GM23338 (cell line): Measurements from ENCODE around the gene ERP44.

Experiments used
- CREB1 ChIP-seq: fragments of 250-450 bp; sonication (Bioruptor Pico); IDR thresholded peaks from 2 replicates; pipeline ENCODE4 v1.5.0; 2020; ENCODE audit warnings: low read depth, mild to moderate bottlenecking, moderate library complexity
- EZH2 ChIP-seq: fragments of 200-600 bp; sonication (generic); IDR thresholded peaks from one replicate; pipeline ENCODE4 v1.8.0; 2017; ENCODE audit warnings: antibody characterized with exemption, mild to moderate bottlenecking, low read depth; ENCODE audit not compliant: unreplicated experiment
- EZH2phosphoT487 ChIP-seq: fragments of 200-600 bp; sonication (generic); IDR thresholded peaks from one replicate; pipeline ENCODE4 v1.8.1; 2018; ENCODE audit warnings: antibody characterized with exemption; ENCODE audit not compliant: unreplicated experiment
- JUNB ChIP-seq: IDR thresholded peaks from one replicate; pipeline ENCODE4 v1.6.1; 2016; ENCODE audit warnings: antibody characterized with exemption; ENCODE audit not compliant: unreplicated experiment
- NANOG ChIP-seq: IDR thresholded peaks from 2 replicates; pipeline ENCODE4 v1.6.1; 2016; ENCODE audit warnings: antibody characterized with exemption, borderline replicate concordance
- POLR2AphosphoS5 ChIP-seq: IDR thresholded peaks from 2 replicates; pipeline ENCODE4 v1.6.1; 2016; ENCODE audit warnings: antibody characterized with exemption, low read depth
- TF ChIP-seq, protein P1 (sequence below): IDR thresholded peaks from one replicate; pipeline ENCODE4 v1.6.1; 2018; ENCODE audit warnings: antibody characterized with exemption; ENCODE audit not compliant: unreplicated experiment
- TF ChIP-seq, protein P2 (sequence below), 2 experiments: fragments of 200-600 bp in 1 of 2; sonication (generic) in 1 of 2; conservative IDR thresholded peaks; 2 replicates each; pipeline versions ENCODE4 v1.5.1 to v1.6.1; 2016 to 2017; ENCODE audit warnings: antibody characterized with exemption in 2 of 2, low read depth in 2 of 2, mild to moderate bottlenecking in 2 of 2, moderate library complexity in 1 of 2
- TF ChIP-seq, protein P3 (sequence below): IDR thresholded peaks from 2 replicates; pipeline ENCODE4 v1.6.1; 2016; ENCODE audit warnings: antibody characterized with exemption
- TF ChIP-seq, protein P4 (sequence below): fragments of 250-450 bp; sonication (Bioruptor Pico); IDR thresholded peaks from 2 replicates; pipeline ENCODE4 v1.5.0; 2020; ENCODE audit warnings: mild to moderate bottlenecking, moderate library complexity

DNA sequence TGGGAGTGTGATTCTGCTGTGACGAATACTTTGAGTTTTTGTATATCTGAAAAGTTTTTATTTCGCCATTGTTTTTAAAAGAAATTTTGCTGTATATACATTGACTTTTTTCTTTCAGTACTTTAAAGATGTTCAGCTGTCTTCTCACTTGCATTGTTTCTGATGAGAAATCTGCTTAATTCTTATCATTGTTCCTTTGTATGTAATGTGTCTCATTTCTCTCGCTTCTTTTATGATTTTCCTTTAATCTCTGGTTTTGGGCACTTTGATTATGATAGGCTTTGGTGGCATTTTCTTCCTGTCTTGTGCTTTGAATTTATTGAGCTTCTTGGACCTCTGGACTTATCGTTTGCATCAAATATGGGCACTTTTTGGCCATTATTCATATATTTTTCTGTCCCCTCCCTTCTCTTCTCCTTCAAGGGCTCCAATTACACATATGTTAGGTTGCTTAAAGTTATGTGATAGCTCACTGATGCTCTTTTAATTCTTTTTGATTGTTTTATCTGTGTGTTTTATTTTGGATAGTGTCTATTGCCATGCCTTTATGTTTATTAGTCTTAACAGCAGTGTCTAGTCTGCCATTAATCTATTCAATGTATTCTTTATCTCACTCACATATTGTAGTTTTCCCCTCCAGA lies 161.7 kb downstream of the ERP44 start:
- TF ChIP-seq, protein P1, sequence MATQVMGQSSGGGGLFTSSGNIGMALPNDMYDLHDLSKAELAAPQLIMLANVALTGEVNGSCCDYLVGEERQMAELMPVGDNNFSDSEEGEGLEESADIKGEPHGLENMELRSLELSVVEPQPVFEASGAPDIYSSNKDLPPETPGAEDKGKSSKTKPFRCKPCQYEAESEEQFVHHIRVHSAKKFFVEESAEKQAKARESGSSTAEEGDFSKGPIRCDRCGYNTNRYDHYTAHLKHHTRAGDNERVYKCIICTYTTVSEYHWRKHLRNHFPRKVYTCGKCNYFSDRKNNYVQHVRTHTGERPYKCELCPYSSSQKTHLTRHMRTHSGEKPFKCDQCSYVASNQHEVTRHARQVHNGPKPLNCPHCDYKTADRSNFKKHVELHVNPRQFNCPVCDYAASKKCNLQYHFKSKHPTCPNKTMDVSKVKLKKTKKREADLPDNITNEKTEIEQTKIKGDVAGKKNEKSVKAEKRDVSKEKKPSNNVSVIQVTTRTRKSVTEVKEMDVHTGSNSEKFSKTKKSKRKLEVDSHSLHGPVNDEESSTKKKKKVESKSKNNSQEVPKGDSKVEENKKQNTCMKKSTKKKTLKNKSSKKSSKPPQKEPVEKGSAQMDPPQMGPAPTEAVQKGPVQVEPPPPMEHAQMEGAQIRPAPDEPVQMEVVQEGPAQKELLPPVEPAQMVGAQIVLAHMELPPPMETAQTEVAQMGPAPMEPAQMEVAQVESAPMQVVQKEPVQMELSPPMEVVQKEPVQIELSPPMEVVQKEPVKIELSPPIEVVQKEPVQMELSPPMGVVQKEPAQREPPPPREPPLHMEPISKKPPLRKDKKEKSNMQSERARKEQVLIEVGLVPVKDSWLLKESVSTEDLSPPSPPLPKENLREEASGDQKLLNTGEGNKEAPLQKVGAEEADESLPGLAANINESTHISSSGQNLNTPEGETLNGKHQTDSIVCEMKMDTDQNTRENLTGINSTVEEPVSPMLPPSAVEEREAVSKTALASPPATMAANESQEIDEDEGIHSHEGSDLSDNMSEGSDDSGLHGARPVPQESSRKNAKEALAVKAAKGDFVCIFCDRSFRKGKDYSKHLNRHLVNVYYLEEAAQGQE: no peak
- TF ChIP-seq, protein P2, sequence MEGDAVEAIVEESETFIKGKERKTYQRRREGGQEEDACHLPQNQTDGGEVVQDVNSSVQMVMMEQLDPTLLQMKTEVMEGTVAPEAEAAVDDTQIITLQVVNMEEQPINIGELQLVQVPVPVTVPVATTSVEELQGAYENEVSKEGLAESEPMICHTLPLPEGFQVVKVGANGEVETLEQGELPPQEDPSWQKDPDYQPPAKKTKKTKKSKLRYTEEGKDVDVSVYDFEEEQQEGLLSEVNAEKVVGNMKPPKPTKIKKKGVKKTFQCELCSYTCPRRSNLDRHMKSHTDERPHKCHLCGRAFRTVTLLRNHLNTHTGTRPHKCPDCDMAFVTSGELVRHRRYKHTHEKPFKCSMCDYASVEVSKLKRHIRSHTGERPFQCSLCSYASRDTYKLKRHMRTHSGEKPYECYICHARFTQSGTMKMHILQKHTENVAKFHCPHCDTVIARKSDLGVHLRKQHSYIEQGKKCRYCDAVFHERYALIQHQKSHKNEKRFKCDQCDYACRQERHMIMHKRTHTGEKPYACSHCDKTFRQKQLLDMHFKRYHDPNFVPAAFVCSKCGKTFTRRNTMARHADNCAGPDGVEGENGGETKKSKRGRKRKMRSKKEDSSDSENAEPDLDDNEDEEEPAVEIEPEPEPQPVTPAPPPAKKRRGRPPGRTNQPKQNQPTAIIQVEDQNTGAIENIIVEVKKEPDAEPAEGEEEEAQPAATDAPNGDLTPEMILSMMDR (conservative IDR thresholded peaks at IDR 0.05; ENCODE audit: low read depth in 2 of 2): no peak
- TF ChIP-seq JUNB (no peak), EZH2 (no peak), NANOG (no peak), POLR2AphosphoS5 (no peak), EZH2phosphoT487 (no peak), CREB1 (CRISPR knock-in tag) (no peak)
- TF ChIP-seq, protein P3, sequence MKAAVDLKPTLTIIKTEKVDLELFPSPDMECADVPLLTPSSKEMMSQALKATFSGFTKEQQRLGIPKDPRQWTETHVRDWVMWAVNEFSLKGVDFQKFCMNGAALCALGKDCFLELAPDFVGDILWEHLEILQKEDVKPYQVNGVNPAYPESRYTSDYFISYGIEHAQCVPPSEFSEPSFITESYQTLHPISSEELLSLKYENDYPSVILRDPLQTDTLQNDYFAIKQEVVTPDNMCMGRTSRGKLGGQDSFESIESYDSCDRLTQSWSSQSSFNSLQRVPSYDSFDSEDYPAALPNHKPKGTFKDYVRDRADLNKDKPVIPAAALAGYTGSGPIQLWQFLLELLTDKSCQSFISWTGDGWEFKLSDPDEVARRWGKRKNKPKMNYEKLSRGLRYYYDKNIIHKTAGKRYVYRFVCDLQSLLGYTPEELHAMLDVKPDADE: no peak
- TF ChIP-seq, protein P4, sequence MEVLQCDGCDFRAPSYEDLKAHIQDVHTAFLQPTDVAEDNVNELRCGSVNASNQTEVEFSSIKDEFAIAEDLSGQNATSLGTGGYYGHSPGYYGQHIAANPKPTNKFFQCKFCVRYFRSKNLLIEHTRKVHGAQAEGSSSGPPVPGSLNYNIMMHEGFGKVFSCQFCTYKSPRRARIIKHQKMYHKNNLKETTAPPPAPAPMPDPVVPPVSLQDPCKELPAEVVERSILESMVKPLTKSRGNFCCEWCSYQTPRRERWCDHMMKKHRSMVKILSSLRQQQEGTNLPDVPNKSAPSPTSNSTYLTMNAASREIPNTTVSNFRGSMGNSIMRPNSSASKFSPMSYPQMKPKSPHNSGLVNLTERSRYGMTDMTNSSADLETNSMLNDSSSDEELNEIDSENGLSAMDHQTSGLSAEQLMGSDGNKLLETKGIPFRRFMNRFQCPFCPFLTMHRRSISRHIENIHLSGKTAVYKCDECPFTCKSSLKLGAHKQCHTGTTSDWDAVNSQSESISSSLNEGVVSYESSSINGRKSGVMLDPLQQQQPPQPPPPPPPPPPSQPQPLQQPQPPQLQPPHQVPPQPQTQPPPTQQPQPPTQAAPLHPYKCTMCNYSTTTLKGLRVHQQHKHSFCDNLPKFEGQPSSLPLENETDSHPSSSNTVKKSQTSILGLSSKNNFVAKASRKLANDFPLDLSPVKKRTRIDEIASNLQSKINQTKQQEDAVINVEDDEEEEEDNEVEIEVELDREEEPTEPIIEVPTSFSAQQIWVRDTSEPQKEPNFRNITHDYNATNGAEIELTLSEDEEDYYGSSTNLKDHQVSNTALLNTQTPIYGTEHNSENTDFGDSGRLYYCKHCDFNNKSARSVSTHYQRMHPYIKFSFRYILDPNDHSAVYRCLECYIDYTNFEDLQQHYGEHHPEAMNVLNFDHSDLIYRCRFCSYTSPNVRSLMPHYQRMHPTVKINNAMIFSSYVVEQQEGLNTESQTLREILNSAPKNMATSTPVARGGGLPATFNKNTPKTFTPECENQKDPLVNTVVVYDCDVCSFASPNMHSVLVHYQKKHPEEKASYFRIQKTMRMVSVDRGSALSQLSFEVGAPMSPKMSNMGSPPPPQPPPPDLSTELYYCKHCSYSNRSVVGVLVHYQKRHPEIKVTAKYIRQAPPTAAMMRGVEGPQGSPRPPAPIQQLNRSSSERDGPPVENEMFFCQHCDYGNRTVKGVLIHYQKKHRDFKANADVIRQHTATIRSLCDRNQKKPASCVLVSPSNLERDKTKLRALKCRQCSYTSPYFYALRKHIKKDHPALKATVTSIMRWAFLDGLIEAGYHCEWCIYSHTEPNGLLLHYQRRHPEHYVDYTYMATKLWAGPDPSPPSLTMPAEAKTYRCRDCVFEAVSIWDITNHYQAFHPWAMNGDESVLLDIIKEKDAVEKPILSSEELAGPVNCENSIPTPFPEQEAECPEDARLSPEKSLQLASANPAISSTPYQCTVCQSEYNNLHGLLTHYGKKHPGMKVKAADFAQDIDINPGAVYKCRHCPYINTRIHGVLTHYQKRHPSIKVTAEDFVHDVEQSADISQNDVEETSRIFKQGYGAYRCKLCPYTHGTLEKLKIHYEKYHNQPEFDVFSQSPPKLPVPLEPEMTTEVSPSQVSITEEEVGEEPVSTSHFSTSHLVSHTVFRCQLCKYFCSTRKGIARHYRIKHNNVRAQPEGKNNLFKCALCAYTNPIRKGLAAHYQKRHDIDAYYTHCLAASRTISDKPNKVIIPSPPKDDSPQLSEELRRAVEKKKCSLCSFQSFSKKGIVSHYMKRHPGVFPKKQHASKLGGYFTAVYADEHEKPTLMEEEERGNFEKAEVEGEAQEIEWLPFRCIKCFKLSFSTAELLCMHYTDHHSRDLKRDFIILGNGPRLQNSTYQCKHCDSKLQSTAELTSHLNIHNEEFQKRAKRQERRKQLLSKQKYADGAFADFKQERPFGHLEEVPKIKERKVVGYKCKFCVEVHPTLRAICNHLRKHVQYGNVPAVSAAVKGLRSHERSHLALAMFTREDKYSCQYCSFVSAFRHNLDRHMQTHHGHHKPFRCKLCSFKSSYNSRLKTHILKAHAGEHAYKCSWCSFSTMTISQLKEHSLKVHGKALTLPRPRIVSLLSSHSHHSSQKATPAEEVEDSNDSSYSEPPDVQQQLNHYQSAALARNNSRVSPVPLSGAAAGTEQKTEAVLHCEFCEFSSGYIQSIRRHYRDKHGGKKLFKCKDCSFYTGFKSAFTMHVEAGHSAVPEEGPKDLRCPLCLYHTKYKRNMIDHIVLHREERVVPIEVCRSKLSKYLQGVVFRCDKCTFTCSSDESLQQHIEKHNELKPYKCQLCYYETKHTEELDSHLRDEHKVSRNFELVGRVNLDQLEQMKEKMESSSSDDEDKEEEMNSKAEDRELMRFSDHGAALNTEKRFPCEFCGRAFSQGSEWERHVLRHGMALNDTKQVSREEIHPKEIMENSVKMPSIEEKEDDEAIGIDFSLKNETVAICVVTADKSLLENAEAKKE (CRISPR knock-in tag): no peak
